HG02798 (cell line): ENCODE results near the gene RTN4IP1.
"Not testable (repeated sequence)": the region's sequence is repeated elsewhere in the genome, so short reads cannot be mapped to it uniquely, and the experiment has no call there.

ENCODE experiments used
- ATAC-seq: cut with Tn5 transposase; IDR thresholded peaks from one replicate; pipeline ENCODE4 v1.9.1; 2021; ENCODE audit warnings: mild to moderate bottlenecking; ENCODE audit not compliant: unreplicated experiment, poor library complexity

RTN4IP1 gene

GRCh38 chr6:106553440-106553839 is 75.9 kb downstream of the RTN4IP1 start:
- no peak for ATAC-seq

GRCh38 chr6:106551155-106551554 is 78.1 kb downstream of the RTN4IP1 start:
- ATAC-seq: no peak

GRCh38 chr6:106549521-106549920 is 79.8 kb downstream of the RTN4IP1 start:
- ATAC-seq: no peak

GRCh38 chr6:106548926-106549455 is 80.3 kb downstream of the RTN4IP1 start:
- not testable (repeated sequence) for ATAC-seq

GRCh38 chr6:106547601-106548453 is 81.5 kb downstream of the RTN4IP1 start:
- ATAC-seq: no peak

GRCh38 chr6:106546691-106547414 is 82.4 kb downstream of the RTN4IP1 start:
- no peak for ATAC-seq

GRCh38 chr6:106546261-106546690 is 83.0 kb downstream of the RTN4IP1 start:
- no peak for ATAC-seq

GRCh38 chr6:106540907-106541306 is 88.4 kb downstream of the RTN4IP1 start:
- no peak for ATAC-seq

GRCh38 chr6:106540432-106540831 is 88.9 kb downstream of the RTN4IP1 start:
- no peak for ATAC-seq

GRCh38 chr6:106539936-106540335 is 89.4 kb downstream of the RTN4IP1 start:
- ATAC-seq: no peak

- ATAC-seq: no peak
Measured at GRCh38 chr6:106538145-106538544, 91.2 kb downstream of the RTN4IP1 start.

- ATAC-seq: no peak
Measured at GRCh38 chr6:106537662-106538061, 91.6 kb downstream of the RTN4IP1 start.

- ATAC-seq: no peak
Measured at GRCh38 chr6:106536851-106537250, 92.4 kb downstream of the RTN4IP1 start.

GRCh38 chr6:106536357-106536756 is 92.9 kb downstream of the RTN4IP1 start:
- no peak for ATAC-seq

- ATAC-seq: no peak
Measured at GRCh38 chr6:106535012-106535411, 94.3 kb downstream of the RTN4IP1 start.

GRCh38 chr6:106534564-106534982 is 94.7 kb downstream of the RTN4IP1 start:
- no peak for ATAC-seq

- ATAC-seq: no peak
Measured at GRCh38 chr6:106534004-106534403, 95.3 kb downstream of the RTN4IP1 start.

GRCh38 chr6:106533054-106533453 is 96.2 kb downstream of the RTN4IP1 start:
- ATAC-seq: no peak

- no peak for ATAC-seq
Measured at GRCh38 chr6:106530502-106530901, 98.8 kb downstream of the RTN4IP1 start.

- ATAC-seq: no peak
Measured at GRCh38 chr6:106530026-106530425, 99.3 kb downstream of the RTN4IP1 start.

- ATAC-seq: no peak
Measured at GRCh38 chr6:106529438-106529837, 99.9 kb downstream of the RTN4IP1 start.
